Adrenal gland (tissue), 12 donors: ENCODE results near the gene BCHE. TPM values are rescaled to one million over a fixed set of nuclear protein-coding genes. Genes with fewer than 3 reads are reported as not detected.

Experiments used
- DNase-seq, 7 donors: peaks; one replicate each; pipeline ENCODE4 v3.0.0-alpha.2; 2019 to 2020
- H3K27ac ChIP-seq, 5 donors: fragments of 200-600 bp; sonication (generic) in 4 of 5; 1 replicate in 3 of 5; 2 replicates in 2 of 5; pipeline versions ENCODE4 v1.5.1 to v1.8.0; 2016 to 2020; ENCODE audit warnings: mild to moderate bottlenecking in 1 of 5
- H3K27me3 ChIP-seq: fragments of 200-600 bp; 2 replicates; pipeline ENCODE4 v1.8.0; 2021
- H3K36me3 ChIP-seq, 2 donors: fragments of 200-600 bp; replicated peaks in 1 of 2; 1 replicate in 1 of 2; 2 replicates in 1 of 2; pipeline versions ENCODE4 v1.5.1 to v1.8.0; 2018 to 2022
- H3K4me1 ChIP-seq, 2 donors: fragments of 200-600 bp; replicated peaks in 1 of 2; 1 replicate in 1 of 2; 2 replicates in 1 of 2; pipeline versions ENCODE4 v1.5.1 to v1.8.0; 2018 to 2021
- H3K4me3 ChIP-seq, 4 donors: fragments of 200-600 bp; sonication (generic) in 3 of 4; one replicate each; pipeline ENCODE4 v1.5.1; 2016 to 2018
- H3K9me3 ChIP-seq, 3 donors: fragments of 200-600 bp; sonication (generic) in 1 of 3; replicated peaks in 1 of 3; 1 replicate in 2 of 3; 2 replicates in 1 of 3; pipeline versions ENCODE4 v1.5.1 to v1.8.0; 2016 to 2021
- POLR2A ChIP-seq, 2 donors: fragments of 450-650 bp; IDR thresholded peaks; one replicate each; pipeline ENCODE4 v1.6.1; 2017; ENCODE audit warnings: antibody characterized with exemption in 2 of 2, mild to moderate bottlenecking in 2 of 2, moderate library complexity in 1 of 2
- WGBS, 4 donors: extraction: QIAGEN DNeasy Blood & Tissue Kit in 2 of 4; methylation state at CpG; one replicate each; pipeline versions ENCODE4 v1.1.5 to v1.1.7; 2013 to 2017; 5-methylcytosine and 5-hydroxymethylcytosine counted together
- intact Hi-C, 2 donors: fragments of 100-400 bp; cut with DNase I; formaldehyde crosslinking; loops; one replicate each; pipeline versions ENCODE4 v1.14.1 to v1.15.0; 2022 to 2023
- polyA plus RNA-seq, 3 donors: library from polyadenylated mRNA; stranded (reverse); fragments of 200-250 nt in 2 of 3; fragments of 350-450 nt in 1 of 3; fragmentation: Illumina TruSeq in 1 of 3; extraction: RNeasy Lipid Tissue Mini Kit (QIAGEN cat#74804) in 1 of 3; gene quantifications; one replicate each; pipeline ENCODE4 v1.2.3, GENCODE V29; 2013 to 2014
- total RNA-seq, 9 donors: library from RNA; depleted of rRNA in 4 of 9; stranded (reverse); fragments of >200 nt in 4 of 9; fragments of 120-200 nt in 1 of 9; fragmentation: NEBNext Ultra II Directional in 1 of 9; extraction: Animal tissue kit (Norgen Biotek cat#: 25700) in 1 of 9; gene quantifications; one replicate each; pipeline versions ENCODE4 v1.1.0 to v1.2.4, GENCODE V29; 2013 to 2023
- TF ChIP-seq, protein P1 (sequence below), 6 experiments: fragments of 450-650 bp in 4 of 6; fragments of 200-600 bp in 2 of 6; sonication (generic) in 1 of 6; IDR thresholded peaks; 1 replicate in 5 of 6; 2 replicates in 1 of 6; pipeline versions ENCODE4 v1.5.1 to v1.8.0; 2016 to 2021; ENCODE audit warnings: antibody characterized with exemption in 6 of 6, mild to moderate bottlenecking in 2 of 6, moderate library complexity in 1 of 6
- donor health status: healthy with polysubstance abuse.
- donor health status: Bipolar disorder and iron deficiency.
- donor health status: DM: yes; HTN: yes; CAD: no.
- donor health status: DM: no; HTN: no; CAD: no.
- donor health status: DM: no; HTN: no; CAD: no.
- donor health status: DM: yes; HTN: yes; CAD: no.

BCHE gene
- total and polyA plus RNA-seq, 12 donors, result 1.0 to 108 (median 5.1) TPM

DNA sequence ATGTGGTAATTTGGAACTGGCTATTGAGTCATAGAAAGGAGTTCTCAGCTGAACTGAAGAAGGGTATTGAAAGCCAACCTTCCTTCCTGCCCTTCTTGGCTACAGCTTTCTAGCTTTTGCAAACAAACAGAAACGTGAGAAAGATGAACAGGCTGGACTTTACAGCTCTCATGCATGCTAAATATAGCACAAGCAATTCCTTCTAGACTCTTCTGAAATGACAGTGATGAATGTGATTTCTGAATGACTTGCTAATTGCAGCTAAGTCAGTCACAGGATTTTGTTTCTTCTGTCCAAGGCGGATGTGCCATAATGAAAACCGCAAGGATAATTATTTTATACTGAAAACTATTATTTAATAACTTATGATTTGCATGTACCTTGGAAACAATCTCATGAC is 36.3 kb downstream of the BCHE start:
- no peak overlapping the region for H3K27ac ChIP-seq
- H3K36me3 ChIP-seq, result no peaks in the 10 kb centered on the region
- intact Hi-C loops, result no loop called here
- no peak for TF ChIP-seq POLR2A (IDR thresholded peaks at IDR 0.05)
- TF ChIP-seq, protein P1, sequence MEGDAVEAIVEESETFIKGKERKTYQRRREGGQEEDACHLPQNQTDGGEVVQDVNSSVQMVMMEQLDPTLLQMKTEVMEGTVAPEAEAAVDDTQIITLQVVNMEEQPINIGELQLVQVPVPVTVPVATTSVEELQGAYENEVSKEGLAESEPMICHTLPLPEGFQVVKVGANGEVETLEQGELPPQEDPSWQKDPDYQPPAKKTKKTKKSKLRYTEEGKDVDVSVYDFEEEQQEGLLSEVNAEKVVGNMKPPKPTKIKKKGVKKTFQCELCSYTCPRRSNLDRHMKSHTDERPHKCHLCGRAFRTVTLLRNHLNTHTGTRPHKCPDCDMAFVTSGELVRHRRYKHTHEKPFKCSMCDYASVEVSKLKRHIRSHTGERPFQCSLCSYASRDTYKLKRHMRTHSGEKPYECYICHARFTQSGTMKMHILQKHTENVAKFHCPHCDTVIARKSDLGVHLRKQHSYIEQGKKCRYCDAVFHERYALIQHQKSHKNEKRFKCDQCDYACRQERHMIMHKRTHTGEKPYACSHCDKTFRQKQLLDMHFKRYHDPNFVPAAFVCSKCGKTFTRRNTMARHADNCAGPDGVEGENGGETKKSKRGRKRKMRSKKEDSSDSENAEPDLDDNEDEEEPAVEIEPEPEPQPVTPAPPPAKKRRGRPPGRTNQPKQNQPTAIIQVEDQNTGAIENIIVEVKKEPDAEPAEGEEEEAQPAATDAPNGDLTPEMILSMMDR (IDR thresholded peaks at IDR 0.05), result no peak
- DNase-seq, result no peak
- H3K9me3 ChIP-seq, result no peaks in the 10 kb centered on the region
- H3K4me3 ChIP-seq, result no peak overlapping the region
- 61 to 63% (median 62%) methylated on average over 3 of the region's 3 CpGs for WGBS, 4 donors
- H3K27me3 ChIP-seq, result no peaks in the 10 kb centered on the region
- no peaks in the 10 kb centered on the region for H3K4me1 ChIP-seq

DNA sequence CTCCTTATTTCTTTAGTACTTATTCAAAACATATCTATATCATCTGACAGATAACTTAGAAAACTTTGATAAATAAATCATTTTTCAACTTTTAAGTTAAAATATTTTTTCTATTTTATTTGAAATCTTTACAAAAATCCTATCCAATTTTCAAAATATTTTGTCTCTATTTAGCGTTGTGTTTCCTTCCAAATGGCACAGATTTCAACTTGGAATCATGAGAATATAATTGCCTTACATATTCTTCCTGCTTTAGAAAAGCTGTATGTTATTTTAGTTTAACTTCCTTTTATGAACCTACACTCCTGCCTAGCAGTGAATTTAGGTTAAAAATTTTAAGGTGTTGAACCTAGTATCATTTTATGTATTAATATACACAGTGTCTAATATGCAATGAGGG is 38.2 kb downstream of the BCHE start:
- DNase-seq, result no peak
- Histone ChIP-seq H3K27me3 (no peaks in the 10 kb centered on the region), H3K4me1 (no peaks in the 10 kb centered on the region), H3K9me3 (no peaks in the 10 kb centered on the region), H3K4me3 (no peak overlapping the region), H3K27ac (no peak overlapping the region), H3K36me3 (no peaks in the 10 kb centered on the region)
- intact Hi-C loops, result no loop called here
- WGBS, 4 donors, result 71 to 83% (median 81%) methylated on average over 1 of the region's 1 CpG
- no peak for TF ChIP-seq POLR2A (IDR thresholded peaks at IDR 0.05)
- TF ChIP-seq, protein P1 (IDR thresholded peaks at IDR 0.05), result no peak

DNA sequence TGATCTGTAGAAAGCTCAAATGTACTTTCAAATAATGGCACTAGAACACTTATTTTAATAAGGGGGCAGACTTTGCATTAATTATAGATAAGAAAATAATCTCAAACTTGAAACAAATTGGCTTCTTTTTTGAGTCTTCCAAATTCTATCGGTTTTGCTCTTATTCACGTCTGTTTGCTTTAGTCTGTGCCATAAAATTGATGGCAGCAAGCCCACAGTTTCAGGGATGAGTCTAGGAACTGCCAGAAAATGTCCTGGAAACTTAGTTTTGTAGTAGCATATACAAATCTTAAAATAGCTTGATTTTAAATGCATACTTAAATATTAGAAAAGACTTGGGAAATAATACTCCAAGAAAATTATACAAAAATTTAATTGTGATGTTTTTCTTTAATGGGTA is 39.7 kb downstream of the BCHE start:
- no peak overlapping the region for H3K27ac ChIP-seq
- 26 to 37% (median 29%) methylated on average over 2 of the region's 2 CpGs for WGBS, 4 donors
- TF ChIP-seq, protein P1 (IDR thresholded peaks at IDR 0.05), result no peak
- no peak for TF ChIP-seq POLR2A (IDR thresholded peaks at IDR 0.05)

DNA sequence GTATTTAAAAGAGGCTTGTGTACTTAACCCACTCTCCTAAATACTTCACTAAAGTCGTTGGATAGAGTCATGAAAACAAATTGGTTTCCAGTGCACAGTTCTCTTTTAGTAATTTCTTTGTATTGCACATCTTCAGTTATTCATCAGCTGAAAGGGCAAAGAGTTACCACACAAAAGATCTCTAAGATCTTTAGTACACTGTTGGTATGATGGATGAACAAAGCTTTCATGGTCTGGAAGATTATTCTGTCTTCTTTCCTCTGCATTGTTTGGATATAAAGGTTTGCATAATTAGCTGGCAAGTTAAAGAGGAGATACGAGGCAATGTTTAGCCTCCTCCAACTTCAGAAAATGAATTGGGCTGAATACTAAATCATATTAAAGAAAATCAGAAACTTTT is 40.5 kb downstream of the BCHE start:
- Histone ChIP-seq H3K27ac (no peak overlapping the region), H3K36me3 (no peaks in the 10 kb centered on the region), H3K4me3 (no peak overlapping the region), H3K4me1 (no peaks in the 10 kb centered on the region), H3K27me3 (no peaks in the 10 kb centered on the region), H3K9me3 (no peaks in the 10 kb centered on the region)
- WGBS, 4 donors, result 44 to 57% (median 49%) methylated on average over 2 of the region's 2 CpGs
- intact Hi-C loops, result no loop called here
- TF ChIP-seq POLR2A (IDR thresholded peaks at IDR 0.05), result no peak
- TF ChIP-seq, protein P1 (IDR thresholded peaks at IDR 0.05), result no peak
- no peak for DNase-seq

More for the DNA sequence above, 39.7 kb downstream of the BCHE start:
- H3K27me3 ChIP-seq, result no peaks in the 10 kb centered on the region
- no peak overlapping the region for H3K4me3 ChIP-seq
- H3K36me3 ChIP-seq, result no peaks in the 10 kb centered on the region
- intact Hi-C loops, result no loop called here
- H3K9me3 ChIP-seq, result no peaks in the 10 kb centered on the region
- DNase-seq, result no peak
- H3K4me1 ChIP-seq, result no peaks in the 10 kb centered on the region
